HG02798 (cell line): ENCODE data around the gene DIAPH2.
A peak's percentile ranks its signal among the peaks of the same experiment; 100 is the strongest.

Experiments
- ATAC-seq: cut with Tn5 transposase; IDR thresholded peaks from one replicate; pipeline ENCODE4 v1.9.1; 2021; ENCODE audit warnings: mild to moderate bottlenecking; ENCODE audit not compliant: unreplicated experiment, poor library complexity

Gene DIAPH2

DNA sequence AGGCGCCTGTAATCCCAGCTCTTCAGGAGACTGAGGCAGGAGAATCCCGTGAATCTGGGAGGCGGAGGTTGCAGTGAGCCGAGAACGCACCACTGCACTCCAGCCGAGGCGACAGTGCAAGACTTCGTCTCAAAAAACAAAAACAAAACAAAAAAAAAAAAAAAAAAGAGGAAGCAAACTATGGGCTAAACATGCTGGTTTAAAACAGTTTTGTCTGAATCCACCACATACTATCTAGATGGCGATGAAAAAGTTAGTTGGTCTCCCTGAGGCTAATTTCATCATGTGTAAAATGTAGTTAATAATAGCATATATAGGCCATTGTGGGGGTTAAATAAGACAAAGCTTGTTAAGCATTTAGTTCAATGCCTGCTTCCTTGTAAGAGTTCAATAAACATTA lies 650.2 kb downstream of the DIAPH2 start:
- no peak for ATAC-seq

DNA sequence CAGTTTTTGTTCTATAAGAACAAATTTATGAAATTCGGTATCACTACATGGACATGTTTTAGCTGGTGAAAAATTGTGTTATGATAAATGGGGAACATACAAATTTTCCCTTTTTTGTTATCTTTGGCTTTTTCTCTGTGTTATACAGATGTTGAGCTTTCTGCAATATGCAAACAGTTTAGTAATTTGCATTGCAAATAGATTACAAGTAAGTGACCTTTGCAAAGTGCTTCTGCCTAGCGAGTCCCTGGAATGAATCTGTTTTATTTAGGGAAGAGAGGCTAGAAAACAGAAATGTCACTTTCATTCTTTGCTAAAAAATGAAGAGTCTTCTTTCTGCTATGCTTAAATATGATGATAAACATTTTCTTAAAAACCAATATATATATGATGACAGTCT lies 660.1 kb downstream of the DIAPH2 start:
- no peak for ATAC-seq

DNA sequence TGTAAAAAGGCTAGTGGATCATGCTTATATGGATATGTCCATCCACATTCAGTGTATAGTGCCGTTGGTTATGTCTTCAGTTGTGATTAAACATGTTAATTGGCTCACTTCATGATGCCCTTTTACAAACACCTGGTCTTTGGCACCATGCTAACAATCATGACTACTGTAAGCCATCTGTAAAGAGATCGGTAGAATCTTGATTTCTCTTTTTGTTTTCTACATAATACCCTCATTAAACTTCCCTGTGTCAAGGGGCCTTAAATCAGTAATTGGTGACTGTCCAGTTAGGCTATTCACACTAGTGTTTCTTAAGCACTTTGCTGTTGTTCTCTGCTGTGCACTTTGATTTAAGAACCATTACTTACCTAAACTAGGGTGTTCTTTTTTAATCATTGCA lies 674.3 kb downstream of the DIAPH2 start:
- no peak for ATAC-seq

DNA sequence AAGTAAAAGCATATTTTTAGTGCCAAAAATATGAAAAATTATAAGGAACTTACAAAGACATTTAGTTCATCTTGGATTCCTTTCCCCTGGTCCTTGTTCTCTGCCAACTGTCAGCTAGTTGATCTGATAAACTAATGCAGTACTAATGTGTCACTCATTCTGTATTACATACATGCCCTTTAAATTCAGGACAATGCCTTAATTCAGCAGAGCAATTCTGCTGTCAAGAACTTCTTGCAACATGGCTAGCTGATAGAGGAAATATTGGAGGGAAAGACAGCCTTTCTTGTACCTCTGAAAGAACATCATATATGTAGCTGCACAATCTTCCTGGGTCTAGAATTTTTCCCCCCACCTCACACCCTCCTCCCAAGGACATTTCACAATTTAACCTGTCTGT lies 679.2 kb downstream of the DIAPH2 start:
- no peak for ATAC-seq

GRCh38 chrX:97366237-97366636 lies 681.6 kb downstream of the DIAPH2 start:
- ATAC-seq, result no peak

- ATAC-seq, result no peak
These were observed 682.5 kb downstream of the DIAPH2 start for GRCh38 chrX:97367125-97367524.

DNA sequence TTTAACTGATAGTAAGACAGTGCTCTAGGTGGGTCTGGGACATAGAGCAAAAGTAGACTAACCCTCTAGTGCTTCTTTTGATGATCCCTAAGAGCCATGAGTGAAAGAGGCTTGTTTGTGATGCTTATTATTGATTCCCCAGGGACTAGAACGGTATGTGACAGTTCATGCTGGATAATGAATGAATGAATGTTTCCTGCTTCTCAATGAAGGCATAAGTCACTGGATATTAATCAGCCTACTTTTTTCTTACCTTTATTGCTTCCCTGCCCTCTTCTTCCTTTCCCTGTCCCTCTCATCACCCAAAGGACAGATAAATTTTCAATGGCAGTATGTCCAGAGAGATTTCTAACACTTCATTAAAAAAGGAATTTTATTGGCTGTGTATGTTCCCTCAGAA lies 685.3 kb downstream of the DIAPH2 start:
- ATAC-seq, result no peak

GRCh38 chrX:97372001-97372766 lies 687.5 kb downstream of the DIAPH2 start:
- no peak for ATAC-seq

GRCh38 chrX:97374266-97374665 lies 689.6 kb downstream of the DIAPH2 start:
- ATAC-seq, result no peak

GRCh38 chrX:97380200-97380599 lies 695.6 kb downstream of the DIAPH2 start:
- ATAC-seq, result no peak

DNA sequence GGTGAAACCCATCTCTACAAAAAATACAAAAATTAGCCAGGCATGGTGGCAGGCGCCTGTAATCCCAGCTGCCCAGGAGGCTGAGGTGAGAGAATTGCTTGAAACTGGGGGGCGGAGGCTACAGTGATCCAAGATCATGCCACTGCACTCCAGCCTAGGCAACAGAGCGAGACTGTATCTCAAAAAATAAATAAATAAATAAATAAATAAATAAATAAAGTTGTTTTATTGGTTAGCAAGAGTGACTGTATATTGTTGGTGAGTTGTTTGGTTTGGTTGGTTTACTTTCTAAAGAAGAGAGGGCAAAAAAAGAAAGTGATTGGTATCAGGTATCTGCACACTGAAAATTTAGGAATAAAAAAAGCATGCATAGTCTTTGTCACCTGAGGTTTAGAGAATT lies 700.0 kb downstream of the DIAPH2 start:
- ATAC-seq, result no peak

DNA sequence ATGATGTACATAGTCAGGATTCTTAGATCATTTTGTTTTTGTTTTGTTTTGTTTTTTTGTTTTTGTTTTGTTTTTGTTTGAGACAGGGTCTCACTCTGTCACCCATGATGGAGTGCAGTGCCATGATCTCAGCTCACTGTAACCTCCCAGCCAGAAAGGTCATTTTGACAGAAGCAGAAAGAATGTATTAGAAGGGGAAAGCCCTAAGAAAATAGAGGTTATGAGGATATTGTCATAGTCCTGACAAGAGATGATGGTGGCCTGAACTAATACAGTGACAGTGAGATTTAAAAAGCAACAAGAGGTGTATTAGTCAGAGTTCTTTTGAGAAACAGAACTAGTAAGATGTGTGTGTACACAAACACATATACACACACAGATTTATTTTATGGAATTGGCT lies 702.4 kb downstream of the DIAPH2 start:
- no peak for ATAC-seq

DNA sequence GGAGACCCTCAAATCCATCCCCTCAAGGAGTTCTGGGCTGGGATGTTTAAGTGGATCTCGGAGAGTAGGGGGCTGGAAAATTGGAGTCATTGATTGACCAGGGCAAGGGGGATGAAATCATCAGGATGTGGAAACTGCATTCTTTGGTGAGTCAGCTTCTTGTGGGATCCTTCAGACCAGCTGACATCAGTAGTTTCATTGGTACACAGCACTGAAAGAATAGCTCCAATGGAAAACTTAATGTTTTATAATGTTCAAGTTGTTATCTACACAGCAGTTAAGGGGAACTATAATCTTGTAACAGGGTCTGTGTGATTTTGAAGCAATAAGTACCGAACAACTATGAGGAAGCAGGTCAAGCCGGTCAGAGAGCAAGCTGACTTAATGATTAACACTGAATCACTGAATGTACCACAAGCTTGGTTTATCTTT lies 705.1 kb downstream of the DIAPH2 start:
- ATAC-seq, result no peak

DNA sequence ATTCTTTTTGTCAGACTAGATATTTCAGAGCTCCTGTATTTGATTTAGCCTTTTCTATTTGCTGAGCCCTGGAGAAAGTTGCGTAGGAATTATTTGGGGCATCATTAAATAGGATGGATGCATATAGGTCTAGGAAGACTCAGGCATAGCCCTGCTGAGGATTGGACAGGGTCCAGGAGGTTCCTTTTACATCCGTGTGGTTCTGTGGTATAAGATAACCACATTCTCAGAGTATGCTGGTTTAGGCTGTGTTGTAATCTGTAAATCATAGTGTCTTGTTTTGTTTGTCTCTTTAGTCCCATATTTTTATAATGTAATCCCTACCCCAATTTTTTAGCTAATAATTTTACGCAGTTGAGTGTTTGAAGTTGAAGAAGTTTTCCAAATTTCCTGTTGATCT lies 712.7 kb downstream of the DIAPH2 start:
- ATAC-seq, result no peak

DNA sequence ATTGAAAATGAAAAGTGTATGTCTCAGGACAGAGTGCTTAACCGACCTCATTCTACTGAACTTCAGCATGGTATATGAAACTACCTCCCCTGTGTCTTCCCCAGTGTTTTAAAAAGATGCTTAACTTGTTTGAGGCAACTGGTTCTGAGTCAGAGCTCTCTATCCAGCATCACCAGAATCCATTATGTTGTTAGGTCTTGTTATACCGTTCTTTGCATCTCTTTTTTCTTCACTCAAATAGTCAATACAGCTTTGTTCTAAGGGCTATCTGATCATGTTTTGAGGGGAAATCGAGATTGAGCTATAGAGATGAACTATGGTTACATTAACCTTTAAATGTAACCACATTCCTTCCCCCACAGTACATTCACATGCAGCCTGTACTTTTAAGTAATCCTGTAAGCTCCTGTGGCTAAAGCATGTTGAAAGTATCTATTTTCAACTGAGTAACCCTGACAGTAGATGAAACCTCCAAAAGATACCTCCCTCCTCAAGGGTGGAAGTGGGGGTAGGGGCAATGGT lies 713.4 kb downstream of the DIAPH2 start:
- peak; percentile 55 for ATAC-seq

GRCh38 chrX:97399400-97399799 lies 714.8 kb downstream of the DIAPH2 start:
- ATAC-seq, result peak; percentile 42

GRCh38 chrX:97400492-97400891 lies 715.9 kb downstream of the DIAPH2 start:
- no peak for ATAC-seq

GRCh38 chrX:97401154-97401553 lies 716.5 kb downstream of the DIAPH2 start:
- ATAC-seq, result peak; percentile 60

- no peak for ATAC-seq
These were observed 717.0 kb downstream of the DIAPH2 start for GRCh38 chrX:97401586-97402136.

DNA sequence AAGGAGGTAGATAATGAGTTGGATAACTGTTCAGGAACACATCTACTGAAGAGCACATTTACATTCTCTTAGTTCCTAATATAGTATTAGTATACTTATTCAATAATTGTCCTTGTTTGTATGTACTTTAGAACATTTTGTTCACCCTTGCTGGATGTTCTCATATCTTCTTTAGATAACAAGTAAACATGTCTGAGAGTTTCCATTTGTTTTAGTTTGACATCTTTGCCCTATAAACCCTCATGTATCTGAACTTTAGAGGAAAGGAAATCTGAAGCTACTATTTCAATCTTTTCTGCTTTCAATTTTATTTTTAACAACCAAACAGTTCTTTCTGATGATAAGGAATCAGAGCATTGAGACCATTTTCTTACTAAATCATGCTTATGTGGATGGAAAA lies 717.7 kb downstream of the DIAPH2 start:
- ATAC-seq, result no peak

DNA sequence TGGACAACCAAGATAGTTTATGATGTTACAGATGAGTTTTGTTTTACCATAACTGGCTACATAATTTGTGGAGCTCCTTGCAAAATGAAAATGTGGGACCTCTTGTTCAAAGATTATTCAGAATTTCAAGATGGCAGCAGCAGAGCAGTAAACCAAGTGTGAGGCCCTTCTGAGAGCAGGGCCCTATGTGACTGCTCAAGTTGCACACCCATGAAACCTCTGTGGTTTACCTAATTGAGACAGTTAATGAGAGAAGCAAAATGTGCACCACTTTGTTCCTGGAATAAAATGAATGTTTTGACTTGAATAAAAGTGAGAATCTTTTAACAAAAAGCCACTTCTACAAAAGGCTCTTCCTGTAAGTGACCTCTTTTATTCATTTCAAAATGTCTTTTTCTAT lies 718.3 kb downstream of the DIAPH2 start:
- no peak for ATAC-seq
